ENCODE results near the gene TBX2. TPM values are rescaled to one million over a fixed set of nuclear protein-coding genes. Genes with fewer than 3 reads are reported as not detected.

The TBX2 gene
- total and polyA plus RNA-seq, 2 of the 13 experiments (the other 11 are each of a cell fraction or from before 2014, with no cell fraction given), result 2.8 to 15.3 TPM

- peak; percentile 70 for TF ChIP-seq HNRNPLL (IDR thresholded peaks at IDR 0.05; ENCODE audit: low read depth, low read length, poor library complexity, severe bottlenecking)
- peak; percentile 87; the same call in 1 of the 2 replicates for TF ChIP-seq KAT7 (CRISPR knock-in tag; IDR thresholded peaks at IDR 0.05; ENCODE audit: borderline replicate concordance)
- TF ChIP-seq HES4 (CRISPR knock-in tag; IDR thresholded peaks at IDR 0.05; ENCODE audit: borderline replicate concordance), result peak; percentile 57; the same call in 1 of the 2 replicates
- peak; percentile 49; the same call in 1 of the 2 replicates for TF ChIP-seq CHD2 (IDR thresholded peaks at IDR 0.05; ENCODE audit: low read depth, low read length)
- peak; percentile 91 for TF ChIP-seq ZNF569 (CRISPR knock-in tag; IDR thresholded peaks at IDR 0.05; ENCODE audit: borderline replicate concordance)
- TF ChIP-seq POLR2A (IDR thresholded peaks at IDR 0.05; ENCODE audit: insufficient read depth in 1 of 2, low read depth in 2 of 2, low read length in 2 of 2), result peak in 1 of 2 experiments; percentile 53; a peak in 3 of 4 replicates
- no peak for TF ChIP-seq ZNF460 (CRISPR knock-in tag; IDR thresholded peaks at IDR 0.05; ENCODE audit: borderline replicate concordance)
- peak; percentile 62; the same call in 1 of the 2 replicates for TF ChIP-seq MEF2D (CRISPR knock-in tag; IDR thresholded peaks at IDR 0.05)
- peak; percentile 73; the same call in 1 of the 2 replicates for TF ChIP-seq SATB2 (CRISPR knock-in tag; IDR thresholded peaks at IDR 0.05)
- no peak for TF ChIP-seq ZHX2 (IDR thresholded peaks at IDR 0.05; ENCODE audit: low read depth)
- no peak; the same call in 1 of the 2 replicates for TF ChIP-seq ZHX2 (CRISPR knock-in tag; IDR thresholded peaks at IDR 0.05; ENCODE audit: borderline replicate concordance)
- TF ChIP-seq, protein P1, sequence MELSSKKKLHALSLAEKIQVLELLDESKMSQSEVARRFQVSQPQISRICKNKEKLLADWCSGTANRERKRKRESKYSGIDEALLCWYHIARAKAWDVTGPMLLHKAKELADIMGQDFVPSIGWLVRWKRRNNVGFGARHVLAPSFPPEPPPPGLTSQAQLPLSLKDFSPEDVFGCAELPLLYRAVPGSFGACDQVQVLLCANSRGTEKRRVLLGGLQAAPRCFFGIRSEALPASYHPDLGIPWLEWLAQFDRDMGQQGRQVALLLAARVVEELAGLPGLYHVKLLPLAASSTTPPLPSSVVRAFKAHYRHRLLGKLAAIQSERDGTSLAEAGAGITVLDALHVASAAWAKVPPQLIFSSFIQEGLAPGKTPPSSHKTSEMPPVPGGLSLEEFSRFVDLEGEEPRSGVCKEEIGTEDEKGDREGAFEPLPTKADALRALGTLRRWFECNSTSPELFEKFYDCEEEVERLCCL (CRISPR knock-in tag; IDR thresholded peaks at IDR 0.05; ENCODE audit: borderline replicate concordance), result peak; percentile 85; the same call in 1 of the 2 replicates
- TF ChIP-seq, protein P2, sequence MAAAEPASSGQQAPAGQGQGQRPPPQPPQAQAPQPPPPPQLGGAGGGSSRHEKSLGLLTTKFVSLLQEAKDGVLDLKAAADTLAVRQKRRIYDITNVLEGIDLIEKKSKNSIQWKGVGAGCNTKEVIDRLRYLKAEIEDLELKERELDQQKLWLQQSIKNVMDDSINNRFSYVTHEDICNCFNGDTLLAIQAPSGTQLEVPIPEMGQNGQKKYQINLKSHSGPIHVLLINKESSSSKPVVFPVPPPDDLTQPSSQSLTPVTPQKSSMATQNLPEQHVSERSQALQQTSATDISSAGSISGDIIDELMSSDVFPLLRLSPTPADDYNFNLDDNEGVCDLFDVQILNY (CRISPR knock-in tag; conservative IDR thresholded peaks at IDR 0.05), result peak; percentile 79
- TF ChIP-seq ZBTB3 (CRISPR knock-in tag; IDR thresholded peaks at IDR 0.05; ENCODE audit: borderline replicate concordance, low read depth), result no peak
- TF ChIP-seq ZNF891 (CRISPR knock-in tag; IDR thresholded peaks at IDR 0.05), result no peak; the same call in none of the 2 replicates
- TF ChIP-seq, protein P3, sequence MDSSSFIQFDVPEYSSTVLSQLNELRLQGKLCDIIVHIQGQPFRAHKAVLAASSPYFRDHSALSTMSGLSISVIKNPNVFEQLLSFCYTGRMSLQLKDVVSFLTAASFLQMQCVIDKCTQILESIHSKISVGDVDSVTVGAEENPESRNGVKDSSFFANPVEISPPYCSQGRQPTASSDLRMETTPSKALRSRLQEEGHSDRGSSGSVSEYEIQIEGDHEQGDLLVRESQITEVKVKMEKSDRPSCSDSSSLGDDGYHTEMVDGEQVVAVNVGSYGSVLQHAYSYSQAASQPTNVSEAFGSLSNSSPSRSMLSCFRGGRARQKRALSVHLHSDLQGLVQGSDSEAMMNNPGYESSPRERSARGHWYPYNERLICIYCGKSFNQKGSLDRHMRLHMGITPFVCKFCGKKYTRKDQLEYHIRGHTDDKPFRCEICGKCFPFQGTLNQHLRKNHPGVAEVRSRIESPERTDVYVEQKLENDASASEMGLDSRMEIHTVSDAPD (CRISPR knock-in tag; IDR thresholded peaks at IDR 0.05), result no peak; the same call in 1 of the 2 replicates
- no peak for TF ChIP-seq FOXP4 (CRISPR knock-in tag; IDR thresholded peaks at IDR 0.05)
These were observed 12.7 kb downstream of the TBX2 start (continued) for GRCh38 chr17:61412143-61412859.
